Gastrocnemius medialis (tissue), 4 donors: ENCODE measurements around the gene GALNT10.

ENCODE experiments used
- POLR2A ChIP-seq, 2 donors: fragments of 450-650 bp; IDR thresholded peaks; one replicate each; pipeline ENCODE4 v1.6.1; 2017; ENCODE audit warnings: antibody characterized with exemption in 2 of 2, mild to moderate bottlenecking in 2 of 2, moderate library complexity in 2 of 2
- TF ChIP-seq, protein P1 (sequence below), 5 experiments: fragments of 450-650 bp in 3 of 5; fragments of 200-600 bp in 2 of 5; sonication (generic) in 2 of 5; IDR thresholded peaks in 4 of 5; conservative IDR thresholded peaks in 1 of 5; 1 replicate in 4 of 5; 2 replicates in 1 of 5; pipeline ENCODE4 v1.5.1; 2016 to 2019; ENCODE audit warnings: antibody characterized with exemption in 5 of 5, mild to moderate bottlenecking in 3 of 5, moderate library complexity in 3 of 5

DNA sequence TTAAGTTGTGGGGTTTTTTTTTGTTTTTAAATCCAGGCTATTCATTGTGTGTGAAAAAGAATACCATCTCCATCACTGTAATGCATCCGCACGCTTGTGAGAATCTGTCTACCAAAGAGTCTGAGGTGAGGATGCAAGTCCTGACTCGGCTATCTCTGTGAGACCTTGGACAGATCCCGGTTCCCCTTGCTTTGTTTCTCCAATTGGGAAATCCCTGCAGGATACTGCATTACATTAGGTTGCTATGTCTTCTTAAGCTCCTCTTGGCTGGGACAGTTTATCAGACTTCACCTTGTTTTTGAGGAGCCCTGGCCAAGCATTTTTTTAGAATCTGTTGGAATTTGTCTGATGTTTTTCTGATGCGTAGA, 46.8 kb downstream of the GALNT10 start:
- TF ChIP-seq, protein P1, sequence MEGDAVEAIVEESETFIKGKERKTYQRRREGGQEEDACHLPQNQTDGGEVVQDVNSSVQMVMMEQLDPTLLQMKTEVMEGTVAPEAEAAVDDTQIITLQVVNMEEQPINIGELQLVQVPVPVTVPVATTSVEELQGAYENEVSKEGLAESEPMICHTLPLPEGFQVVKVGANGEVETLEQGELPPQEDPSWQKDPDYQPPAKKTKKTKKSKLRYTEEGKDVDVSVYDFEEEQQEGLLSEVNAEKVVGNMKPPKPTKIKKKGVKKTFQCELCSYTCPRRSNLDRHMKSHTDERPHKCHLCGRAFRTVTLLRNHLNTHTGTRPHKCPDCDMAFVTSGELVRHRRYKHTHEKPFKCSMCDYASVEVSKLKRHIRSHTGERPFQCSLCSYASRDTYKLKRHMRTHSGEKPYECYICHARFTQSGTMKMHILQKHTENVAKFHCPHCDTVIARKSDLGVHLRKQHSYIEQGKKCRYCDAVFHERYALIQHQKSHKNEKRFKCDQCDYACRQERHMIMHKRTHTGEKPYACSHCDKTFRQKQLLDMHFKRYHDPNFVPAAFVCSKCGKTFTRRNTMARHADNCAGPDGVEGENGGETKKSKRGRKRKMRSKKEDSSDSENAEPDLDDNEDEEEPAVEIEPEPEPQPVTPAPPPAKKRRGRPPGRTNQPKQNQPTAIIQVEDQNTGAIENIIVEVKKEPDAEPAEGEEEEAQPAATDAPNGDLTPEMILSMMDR (IDR thresholded peaks at IDR 0.05 in 4 of 5, conservative IDR thresholded peaks at IDR 0.05 in 1 of 5): no peak
- no peak for TF ChIP-seq POLR2A (IDR thresholded peaks at IDR 0.05)
